NCI-H1436 (cell line): ENCODE results near the gene GNPTAB.
A peak's percentile ranks its signal among the peaks of the same experiment; 100 is the strongest.

ENCODE experiments used
- DNase-seq: peaks from one replicate; lab custom pipeline; 2025; lab: John Stamatoyannopoulos, UW

The GNPTAB gene

DNA sequence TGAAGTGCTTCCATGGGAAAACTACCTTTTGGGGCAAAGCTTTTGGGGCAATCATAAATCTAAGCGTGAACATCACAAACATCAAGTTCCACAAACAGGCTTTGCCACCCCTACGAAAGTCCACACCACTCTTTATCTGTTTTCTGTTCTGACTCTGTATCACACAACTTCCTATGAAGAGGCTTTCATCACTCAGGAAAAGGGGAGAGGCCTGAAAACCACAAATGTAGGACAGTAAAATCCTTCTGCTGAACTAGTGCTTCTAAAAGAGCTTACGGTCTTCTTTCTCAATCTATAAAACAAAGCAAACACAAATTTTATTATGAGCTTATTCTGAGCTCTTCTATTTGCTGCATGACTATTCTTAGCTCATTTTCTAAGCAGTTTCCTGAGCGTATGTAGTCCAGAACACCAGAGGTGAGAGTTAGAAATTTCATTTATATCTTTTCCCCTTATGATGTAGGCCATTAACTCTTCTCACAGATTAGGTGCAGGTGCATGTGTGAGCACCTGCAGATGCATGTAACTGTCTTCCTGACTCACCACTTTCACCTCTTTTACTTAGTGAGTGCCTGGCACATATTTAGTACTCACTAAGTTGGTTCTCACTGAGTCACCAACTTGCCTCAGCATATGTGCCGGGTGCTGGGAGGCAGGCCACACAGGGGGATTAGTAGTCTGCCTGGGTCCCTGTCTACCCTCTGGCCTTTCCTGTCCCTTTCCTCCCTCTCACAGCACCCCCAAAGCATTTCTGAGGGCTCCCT lies 58.6 kb downstream of the GNPTAB start:
- no peak for DNase-seq

DNA sequence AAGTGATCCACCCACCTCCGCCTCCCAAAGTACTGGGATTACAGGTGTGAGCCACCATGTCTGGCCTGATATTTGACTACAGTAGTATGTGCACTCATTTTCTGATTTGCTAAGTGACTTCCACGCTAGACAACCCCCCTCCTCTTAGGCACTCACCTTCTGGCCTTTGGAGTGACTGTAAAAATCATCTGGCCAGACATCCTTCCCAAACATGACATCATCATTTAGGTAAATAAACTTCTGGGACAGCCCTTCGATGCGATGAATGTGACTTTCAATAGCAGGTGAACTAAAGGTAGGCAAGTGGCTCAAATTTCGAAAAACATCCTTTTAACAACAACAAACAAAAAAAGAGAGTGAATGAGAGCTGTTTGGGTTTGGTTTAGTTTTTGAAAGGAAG lies 60.9 kb downstream of the GNPTAB start:
- no peak for DNase-seq

DNA sequence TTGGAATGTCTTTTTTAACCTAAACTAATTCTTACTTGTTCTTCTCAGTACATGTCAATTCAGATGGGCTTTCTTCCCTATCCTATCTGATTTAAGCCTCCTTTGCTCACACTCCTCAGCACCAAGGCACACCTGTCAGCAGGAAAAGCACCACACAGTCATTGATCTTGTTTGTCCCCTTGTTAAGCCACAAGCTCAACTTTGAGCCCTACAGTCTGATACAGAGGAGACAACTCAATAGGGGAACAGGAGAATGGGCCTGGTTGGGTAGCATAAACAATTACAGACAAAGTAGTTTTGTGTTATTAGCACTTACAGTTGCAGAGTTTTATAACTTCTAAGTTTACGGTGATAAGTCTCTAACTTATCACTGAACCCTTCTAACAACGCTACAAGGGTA lies 62.0 kb downstream of the GNPTAB start:
- DNase-seq = no peak

DNA sequence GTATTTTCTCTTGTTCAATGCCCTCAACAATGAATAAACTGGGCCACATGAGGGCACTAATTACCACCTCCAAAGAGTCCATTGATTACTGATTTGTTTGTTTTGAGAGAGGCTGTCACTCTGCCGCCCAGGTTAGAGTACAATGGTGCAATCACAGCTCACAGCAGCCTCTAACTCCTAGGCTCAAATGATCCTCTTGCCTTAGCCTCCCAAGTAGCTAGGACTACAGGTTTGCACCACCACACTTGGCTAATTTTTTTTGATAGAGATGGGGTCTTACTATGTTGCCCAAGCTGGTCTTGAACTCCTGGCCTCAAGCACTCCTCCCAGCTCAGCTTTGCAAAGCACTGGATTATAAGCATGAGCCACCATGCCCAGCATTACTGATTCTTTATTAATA lies 63.2 kb downstream of the GNPTAB start:
- DNase-seq = no peak

DNA sequence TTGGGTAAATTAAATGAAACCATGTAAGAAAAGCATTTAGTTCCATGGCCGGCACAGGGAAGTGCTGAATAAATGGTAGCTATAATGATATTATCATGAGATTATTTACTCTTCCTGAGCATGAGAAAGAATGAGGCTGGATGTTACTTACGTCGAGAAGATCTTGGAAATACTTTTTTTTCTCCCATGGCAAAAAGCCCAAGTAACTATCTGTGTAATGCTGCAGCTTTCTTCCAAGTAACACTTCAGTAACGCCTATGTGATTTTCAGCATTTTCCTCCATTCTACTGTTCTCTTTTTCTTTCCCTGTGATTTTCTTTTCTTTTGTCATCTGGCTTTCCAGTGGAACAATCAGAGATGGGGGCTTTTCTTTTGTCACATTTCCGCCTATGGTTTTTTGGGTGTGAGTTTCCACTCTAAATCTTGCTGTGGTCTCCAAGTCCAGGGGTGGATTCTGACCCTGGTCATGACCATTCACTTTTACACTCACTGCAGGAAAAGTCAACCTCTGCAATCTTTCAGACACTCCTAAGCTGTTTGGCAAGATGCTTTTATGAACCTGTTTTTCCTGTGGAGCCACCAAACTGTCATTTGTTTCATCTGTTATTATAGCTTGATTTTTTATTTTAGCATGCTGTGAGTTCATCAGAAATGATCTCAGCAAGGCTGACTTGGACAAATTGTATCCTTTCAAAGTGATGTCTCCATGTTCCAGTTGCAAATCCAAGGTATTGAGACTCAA lies 66.5 kb downstream of the GNPTAB start:
- no peak for DNase-seq

DNA sequence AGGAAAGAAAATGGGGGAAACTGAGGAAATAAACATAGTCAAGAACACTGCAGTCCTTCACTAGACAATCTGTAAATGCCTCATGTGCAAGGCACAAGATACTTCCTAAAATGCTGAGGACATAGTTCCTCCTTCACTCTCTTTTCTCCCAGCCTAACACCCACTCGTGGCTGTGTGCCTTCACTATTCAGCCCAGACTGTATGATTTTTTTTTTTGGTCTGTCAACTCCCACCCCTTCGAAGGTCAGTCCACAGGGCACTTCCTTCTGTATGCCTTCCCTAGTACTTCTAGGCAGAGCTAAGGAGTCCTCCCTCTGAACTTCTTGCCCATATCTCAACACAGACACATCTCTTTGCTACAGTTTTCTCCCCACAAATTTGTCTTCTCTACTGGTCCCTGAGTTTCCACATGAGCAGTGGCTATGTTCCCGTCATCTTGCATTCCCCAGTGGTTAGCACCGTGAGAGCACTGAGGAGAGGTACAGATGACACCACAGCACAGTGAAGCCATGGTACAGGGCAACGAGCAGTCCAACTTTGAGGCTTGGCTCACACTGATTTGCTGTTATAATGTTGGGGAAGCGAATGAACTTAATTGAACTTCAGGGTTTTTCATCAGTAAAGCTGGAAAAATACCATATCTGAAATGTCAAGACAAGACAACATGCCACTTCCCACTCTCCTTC lies 67.4 kb downstream of the GNPTAB start:
- DNase-seq = no peak

DNA sequence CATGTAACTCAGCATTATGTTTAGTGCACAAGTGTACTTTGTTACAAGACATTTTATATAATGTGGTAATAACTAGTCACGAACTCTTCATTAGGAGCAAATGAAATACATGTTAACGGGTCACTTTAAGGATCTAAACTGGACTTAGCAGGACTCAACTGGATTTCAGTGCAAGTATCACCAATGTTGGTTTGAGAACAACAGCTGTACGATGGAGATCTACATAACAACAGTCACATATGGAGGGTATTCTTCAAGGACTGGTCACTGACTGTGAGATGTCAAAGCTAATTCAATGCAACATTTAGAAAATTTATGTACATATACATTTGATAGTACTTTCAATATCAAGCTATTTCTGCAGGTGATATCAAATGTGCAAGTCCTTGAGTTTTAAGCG lies 69.0 kb downstream of the GNPTAB start:
- DNase-seq = no peak

DNA sequence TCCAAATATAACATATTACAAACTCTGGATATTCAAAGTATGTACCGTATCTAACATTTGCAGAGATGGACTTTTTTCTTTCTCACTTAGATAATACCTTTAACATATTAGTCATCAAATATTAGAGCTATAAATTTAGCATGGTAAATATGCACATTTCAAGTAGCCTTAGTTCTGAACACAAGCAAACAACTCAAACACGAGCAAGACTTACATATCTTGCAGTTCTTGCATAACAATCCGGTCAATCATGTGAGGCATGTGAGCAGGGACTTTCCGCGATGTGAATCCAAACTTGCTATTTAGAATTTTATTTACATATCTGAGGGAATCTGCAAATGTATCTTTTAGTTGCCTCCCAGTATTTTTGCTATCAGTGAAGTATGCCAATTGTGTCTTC lies 69.4 kb downstream of the GNPTAB start:
- no peak for DNase-seq

DNA sequence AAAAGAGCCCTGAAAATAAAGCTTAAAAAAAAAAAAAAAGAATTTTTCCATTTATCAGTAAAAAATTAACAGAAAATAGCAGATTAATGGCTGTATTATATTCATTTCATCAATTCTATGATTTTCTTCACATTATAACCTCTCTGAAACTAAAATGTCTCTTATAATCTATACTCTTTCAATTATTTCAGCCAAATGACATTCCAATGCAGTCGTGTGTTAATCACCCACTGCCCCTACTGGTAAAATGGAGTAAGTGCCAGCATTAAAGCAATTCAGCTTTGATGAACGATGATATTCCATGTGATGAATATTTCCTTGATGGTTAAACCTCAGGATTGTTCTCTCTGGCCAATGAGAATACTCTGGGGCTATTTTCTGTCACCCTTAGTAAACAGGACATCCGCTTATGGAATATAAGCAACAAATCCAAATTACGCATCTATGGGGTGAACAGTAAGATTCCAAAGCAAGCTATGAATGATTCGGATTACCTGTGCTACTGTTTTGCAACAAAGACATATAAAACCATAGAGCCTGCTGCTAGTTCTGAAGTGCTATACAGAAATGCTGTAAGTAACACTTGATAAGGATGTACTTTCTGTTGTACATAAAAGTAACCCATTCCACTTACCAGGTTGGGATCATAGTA lies 71.2 kb downstream of the GNPTAB start:
- peak; percentile 23 for DNase-seq

DNA sequence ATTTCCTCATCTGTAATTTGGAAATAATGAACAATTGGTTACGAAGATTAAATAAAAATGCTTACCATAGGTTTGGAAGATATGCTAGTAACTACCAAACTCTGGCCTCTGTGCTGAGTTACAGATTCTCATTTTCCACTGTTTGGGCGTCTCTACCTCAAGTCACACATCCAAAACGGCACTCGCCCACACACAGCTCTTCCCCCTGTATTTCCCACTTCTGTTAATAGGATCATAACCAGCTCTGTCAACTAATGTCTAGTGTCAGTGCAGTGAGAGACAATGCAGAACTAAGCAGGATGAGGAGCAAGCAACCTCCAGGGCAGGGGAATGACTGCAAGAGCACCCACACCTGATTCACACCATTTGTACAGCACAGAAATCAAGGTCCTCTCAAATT lies 80.6 kb downstream of the GNPTAB start:
- no peak for DNase-seq

DNA sequence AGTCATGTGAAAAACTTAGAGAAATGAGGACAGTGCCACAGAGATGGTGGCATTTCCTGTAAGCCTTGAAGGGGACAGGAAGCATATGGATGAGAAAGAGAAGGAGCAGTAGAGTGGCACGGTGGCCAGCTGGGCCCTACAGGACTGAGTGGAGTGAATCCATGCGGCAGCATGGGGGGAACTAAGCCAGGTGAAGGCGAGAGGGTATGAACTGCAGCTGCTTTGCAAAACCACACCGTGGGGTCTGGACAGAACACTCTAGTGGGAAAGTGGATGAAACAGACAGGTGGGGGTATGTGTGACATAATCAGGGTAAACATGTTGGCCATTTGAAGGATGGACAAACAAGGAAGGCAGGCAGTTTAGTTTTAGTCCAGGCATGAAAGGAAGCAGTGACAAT lies 81.1 kb downstream of the GNPTAB start:
- DNase-seq = no peak

DNA sequence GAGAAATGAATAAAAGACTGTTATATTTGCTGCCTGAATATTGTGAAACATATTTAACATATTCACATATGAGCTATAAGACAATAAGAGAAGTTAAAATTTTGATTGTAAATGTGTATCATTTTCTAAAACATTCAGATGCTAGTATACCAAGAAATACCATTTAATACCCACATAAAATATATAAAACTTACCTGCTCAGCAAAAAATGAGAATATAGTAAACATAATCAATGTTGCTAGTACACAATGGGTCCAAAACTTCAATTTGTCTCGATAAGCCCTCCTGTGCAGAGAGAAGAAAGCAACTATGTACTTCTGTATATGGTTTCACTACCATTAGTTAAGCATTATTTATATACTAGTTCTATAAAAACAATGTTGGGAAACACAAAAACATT lies 81.9 kb downstream of the GNPTAB start:
- no peak for DNase-seq

DNA sequence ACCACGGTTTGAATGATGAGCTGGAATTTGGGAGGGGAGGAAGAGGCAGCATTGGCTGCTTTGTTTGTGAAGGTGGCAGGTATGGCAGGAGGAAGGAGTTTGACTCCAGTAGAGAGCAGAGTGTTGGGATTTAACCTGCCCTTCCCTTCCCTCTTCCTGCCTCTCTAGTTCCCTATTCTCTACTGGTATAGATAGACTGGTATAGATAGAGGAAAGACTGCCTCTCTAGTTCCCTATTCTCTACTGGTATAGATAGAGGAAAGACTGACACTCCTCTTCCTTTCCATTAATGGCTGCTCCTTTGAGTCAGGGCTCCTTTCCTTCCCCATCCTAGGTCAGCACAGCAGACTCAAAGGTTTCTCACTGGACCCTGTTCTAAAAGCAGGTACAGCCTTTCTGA lies 83.1 kb downstream of the GNPTAB start:
- no peak for DNase-seq

DNA sequence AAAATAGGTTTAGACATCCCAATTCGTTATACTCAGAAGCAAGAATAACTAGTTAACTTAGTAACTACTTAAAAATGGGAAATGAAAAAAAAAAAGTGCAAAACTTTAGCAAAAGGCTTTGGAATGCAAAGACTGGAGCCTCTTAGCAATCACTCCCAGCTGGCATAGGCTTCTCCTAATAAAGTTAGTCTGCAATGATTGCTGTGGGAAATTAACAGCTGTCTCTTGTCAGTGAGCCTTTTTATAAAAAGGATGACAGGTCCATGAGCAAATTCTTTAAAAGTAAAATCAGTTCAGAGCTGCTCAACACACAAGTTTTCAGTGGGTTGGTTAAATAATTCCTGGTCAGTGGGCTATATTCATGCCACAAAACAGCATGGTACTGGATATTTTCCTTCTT lies 84.1 kb downstream of the GNPTAB start:
- DNase-seq = no peak

DNA sequence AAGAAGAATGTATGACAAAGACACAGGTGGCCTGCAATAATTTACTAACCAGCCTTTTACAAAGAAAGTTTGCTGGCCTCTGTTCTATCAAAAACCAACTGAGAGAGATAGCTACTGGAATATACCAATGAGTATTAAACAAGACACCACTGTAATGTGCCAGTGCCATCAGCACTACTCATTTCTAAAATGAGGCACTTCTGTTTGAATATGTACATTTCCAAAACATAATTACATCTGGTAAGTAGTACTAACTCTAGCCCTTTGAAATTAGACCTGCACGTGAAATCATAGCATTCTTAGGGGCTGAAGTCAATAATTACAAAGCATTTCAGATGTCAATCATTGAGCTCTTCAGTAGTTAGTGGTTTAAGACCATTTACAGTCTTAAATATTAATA lies 84.6 kb downstream of the GNPTAB start:
- peak; percentile 6 for DNase-seq

DNA sequence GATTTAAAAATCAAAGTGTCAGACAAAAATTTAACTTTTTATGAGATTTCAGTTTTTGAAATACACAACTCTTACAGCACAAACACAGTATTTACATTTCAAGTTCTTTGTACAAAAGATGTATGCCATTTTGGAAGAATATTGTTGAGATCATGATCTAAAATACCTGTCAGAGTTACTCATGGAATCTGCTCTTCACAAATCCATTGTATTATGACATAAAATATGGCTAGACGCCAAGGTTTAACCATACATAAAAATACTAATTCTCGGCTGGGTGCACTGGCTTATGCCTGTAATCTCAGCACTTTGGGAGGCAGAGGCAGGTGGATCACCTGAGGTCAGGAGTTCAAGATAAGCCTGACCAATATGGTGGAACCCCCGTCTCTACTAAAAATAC lies 85.3 kb downstream of the GNPTAB start:
- DNase-seq = no peak

DNA sequence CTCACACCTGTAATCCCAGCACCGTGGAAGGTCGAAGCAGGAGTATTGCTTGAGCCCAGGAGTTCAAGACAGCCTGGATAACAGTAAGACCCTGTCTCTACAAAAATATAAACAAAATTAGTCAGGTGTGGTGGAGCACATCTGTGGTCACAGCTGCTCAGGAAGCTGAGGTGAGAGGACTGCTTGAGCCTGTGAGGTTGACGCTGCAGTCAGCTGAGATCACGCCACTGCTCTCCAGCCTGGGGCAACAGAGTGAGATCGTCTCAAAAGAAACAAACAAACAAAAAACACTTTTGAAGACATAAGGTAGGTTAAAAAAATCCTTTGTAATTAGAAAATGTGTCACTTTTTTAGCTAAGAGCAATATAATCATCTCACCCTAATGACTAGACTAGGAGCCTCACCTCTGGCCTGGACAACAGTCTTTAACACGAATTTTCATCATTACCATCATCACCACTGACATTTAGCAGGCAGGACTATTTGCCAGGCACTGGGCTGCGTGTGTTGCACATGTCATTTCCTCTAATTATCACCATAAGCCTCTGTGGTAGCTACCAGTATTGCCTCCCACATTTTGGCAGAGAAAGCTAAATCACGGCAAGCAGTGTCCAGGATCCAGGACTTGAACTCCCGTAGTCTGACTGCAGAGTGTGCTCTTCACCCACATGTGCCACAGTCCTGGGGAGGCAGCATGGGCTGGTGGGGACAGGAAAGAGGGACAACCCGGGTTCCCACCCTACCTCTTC lies 86.9 kb downstream of the GNPTAB start:
- DNase-seq = no peak

DNA sequence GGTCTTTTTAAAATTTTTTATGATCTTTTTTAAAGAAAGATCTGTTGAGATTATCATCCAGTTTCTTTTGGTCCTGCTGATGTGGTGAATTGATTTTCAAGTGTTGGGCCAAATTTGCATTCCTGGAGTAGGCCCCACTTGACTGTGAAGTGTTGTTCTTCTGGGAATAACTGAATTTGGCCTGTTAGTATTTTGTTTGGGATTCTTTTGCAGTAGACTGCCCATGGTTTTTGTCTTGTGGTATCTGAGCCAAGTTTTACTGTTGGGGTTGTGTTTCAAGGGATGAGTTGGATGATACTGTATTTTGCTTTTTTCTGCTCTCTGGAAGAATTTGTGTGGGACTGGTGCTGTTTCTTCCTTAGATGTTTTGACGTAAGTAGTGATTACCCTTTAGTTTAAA lies 87.5 kb downstream of the GNPTAB start:
- no peak for DNase-seq

DNA sequence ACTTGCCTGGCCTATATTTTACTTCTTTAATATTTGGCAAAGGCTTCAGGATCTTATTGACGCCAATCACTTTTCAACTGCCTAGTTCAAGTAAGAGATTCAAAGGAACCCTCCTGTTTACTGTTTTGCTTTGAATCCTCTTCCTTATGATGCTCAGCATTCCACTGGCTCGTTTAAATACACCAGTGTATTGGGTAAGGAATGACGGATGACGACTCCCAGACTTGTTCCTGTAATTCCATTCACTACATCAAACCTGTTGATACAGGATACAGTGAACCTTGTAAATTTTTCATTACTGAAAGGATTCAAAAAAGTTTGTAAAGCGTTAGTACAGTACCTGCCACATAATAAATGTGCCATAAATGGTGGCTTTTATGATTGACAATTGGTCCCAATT lies 89.8 kb downstream of the GNPTAB start:
- DNase-seq = no peak

DNA sequence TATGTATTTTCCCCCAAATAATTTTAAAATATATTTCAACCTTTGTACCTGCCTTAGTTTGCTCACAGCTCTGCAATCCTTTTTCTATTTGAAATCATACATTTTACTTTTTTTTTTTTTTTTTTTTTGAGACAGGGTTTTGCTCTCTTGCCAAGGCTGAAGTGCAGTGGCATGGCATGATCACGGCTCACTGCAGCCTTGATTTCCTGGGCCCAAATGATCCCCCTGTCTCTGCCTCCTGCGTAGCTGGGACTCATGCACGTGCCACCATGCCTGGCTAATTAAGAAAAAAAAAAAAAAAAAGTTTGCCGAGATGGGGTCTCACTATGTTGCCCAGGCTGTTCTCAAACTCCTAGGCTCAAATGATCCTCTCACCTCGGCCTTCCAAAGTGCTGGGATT lies 90.2 kb downstream of the GNPTAB start:
- DNase-seq = no peak

DNA sequence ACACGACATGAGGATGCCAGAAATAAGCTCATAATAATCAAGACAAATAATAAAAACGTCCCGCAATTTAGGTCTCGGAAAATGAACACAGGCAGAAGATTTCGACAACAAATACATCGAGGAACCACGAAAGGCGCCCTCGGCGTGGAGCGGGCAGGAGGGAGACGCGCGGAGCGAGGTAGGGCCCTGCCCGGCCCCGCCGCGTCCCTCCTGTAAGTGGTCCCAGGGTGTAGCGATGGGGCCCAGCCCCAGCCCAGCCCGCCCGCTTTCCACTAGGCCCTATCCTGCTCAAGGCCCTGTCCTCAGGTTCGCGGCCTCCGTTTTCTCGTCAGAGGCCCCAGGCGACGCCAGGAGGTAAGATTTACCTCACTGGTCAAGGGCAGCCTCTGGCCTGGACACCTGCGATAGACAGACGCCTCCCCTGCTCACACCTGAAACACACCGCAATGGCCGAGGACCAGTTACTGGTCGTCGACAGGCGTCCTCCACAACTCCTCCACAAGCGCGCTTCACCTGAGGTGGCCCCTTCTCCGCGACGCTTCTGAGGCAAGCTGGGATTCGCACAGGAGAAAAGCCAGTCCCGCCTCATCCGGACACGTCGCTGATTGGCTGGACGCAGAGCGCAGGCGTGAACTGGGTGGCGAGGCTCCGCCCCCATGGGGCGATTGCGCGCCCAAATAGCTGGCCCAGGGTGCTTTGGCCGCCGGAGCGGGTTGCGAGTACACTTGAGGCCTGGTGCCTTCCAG lies 91.7 kb downstream of the GNPTAB start, which contains the start of gene SYCP3:
Gene SYCP3, minus strand, starts transcription at position 543 of the 746 bp plus-strand sequence. CDS start 1,527 bp downstream, outside the sequence.
- DNase-seq = no peak
